Right cardiac atrium (tissue), 5 donors: ENCODE measurements around the gene LRRC8D. TPM values are rescaled to one million over a fixed set of nuclear protein-coding genes. Genes with fewer than 3 reads are reported as not detected.
A peak's percentile ranks its signal among the peaks of the same experiment; 100 is the strongest.
"Not testable (repeated sequence)": the region's sequence is repeated elsewhere in the genome, so short reads cannot be mapped to it uniquely, and the experiment has no call there.

Experiments used
- ATAC-seq, 2 donors: fragments of 200-7000 bp; cut with Tn5 transposase; one replicate each; pipeline versions ENCODE4 v1.8.0 to v1.9.1; 2020; ENCODE audit warnings: moderate library complexity in 2 of 2, mild to moderate bottlenecking in 1 of 2
- DNase-seq, 3 donors: peaks; one replicate each; pipeline ENCODE4 v3.0.0-alpha.2; 2020
- H3K27ac ChIP-seq: one replicate; pipeline ENCODE4 v1.5.1; 2013; ENCODE audit warnings: mild to moderate bottlenecking, low read length, control low read depth, moderate library complexity
- H3K27me3 ChIP-seq: one replicate; pipeline ENCODE4 v1.6.1; 2013; ENCODE audit not compliant: control insufficient read depth, insufficient read depth
- H3K4me1 ChIP-seq: one replicate; pipeline ENCODE4 v1.6.1; 2013; ENCODE audit warnings: low read length; ENCODE audit not compliant: control insufficient read depth, insufficient read depth
- H3K4me3 ChIP-seq: one replicate; pipeline ENCODE4 v1.5.1; 2013; ENCODE audit warnings: low read length, control low read depth
- H3K9me3 ChIP-seq: one replicate; pipeline ENCODE4 v1.6.1; 2013; ENCODE audit warnings: low read length; ENCODE audit not compliant: control insufficient read depth
- WGBS: extraction: QIAGEN DNeasy Blood & Tissue Kit; methylation state at CpG from one replicate; pipeline ENCODE4 v1.1.7; 2013; 5-methylcytosine and 5-hydroxymethylcytosine counted together
- intact Hi-C, 4 donors: fragments of 100-400 bp; cut with DNase I; formaldehyde crosslinking; loops; one replicate each; pipeline versions ENCODE4 v1.11.0 to v1.14.0; 2022 to 2023
- polyA plus RNA-seq: library from polyadenylated mRNA; stranded (reverse); fragments of 200-250 nt; gene quantifications from one replicate; pipeline ENCODE4 v1.2.3, GENCODE V29; 2013
- total RNA-seq, 4 donors: library from RNA; stranded (reverse); fragmentation: NEBNext Ultra II Directional; extraction: Animal tissue kit (Norgen Biotek cat#: 25700); gene quantifications; one replicate each; pipeline ENCODE4 v1.2.1, GENCODE V29; 2021
- donor health status: healthy with polysubstance abuse.
- donor health status: DM: no; HTN: yes; CAD: no.
- donor health status: DM: no; HTN: no; CAD: no.
- donor health status: DM: no; HTN: yes; CAD: no; lungs with severe emphysema.
- donor health status: DM: yes; HTN: yes; CAD: no.

The LRRC8D gene
- total and polyA plus RNA-seq, 5 donors: 3.6 to 8.2 (median 7.0) TPM

GRCh38 chr1:89973471-89974127 is 152.8 kb downstream of the LRRC8D start:
- 69% methylated on average over 8 of the region's 8 CpGs for WGBS

GRCh38 chr1:89974256-89974655 is 153.4 kb downstream of the LRRC8D start:
- no peak overlapping the region for H3K27ac ChIP-seq
- H3K4me1 ChIP-seq: no peaks in the 10 kb centered on the region
- intact Hi-C loops: no loop called here
- DNase-seq (no peak), ATAC-seq (no peak)
- H3K4me3 ChIP-seq: no peak overlapping the region
- no peaks in the 10 kb centered on the region for H3K27me3 ChIP-seq
- H3K9me3 ChIP-seq: no peaks in the 10 kb centered on the region
- WGBS: 97% methylated on average over 4 of the region's 4 CpGs

More at GRCh38 chr1:89973471-89974127, 152.8 kb downstream of the LRRC8D start:
- DNase-seq: no peak
- intact Hi-C loops: no loop called here
- Histone ChIP-seq H3K27me3 (no peaks in the 10 kb centered on the region), H3K9me3 (no peaks in the 10 kb centered on the region), H3K4me3 (no peak overlapping the region), H3K27ac (no peak overlapping the region), H3K4me1 (no peaks in the 10 kb centered on the region)
- peak in 1 of 2 donors; percentile 20 for ATAC-seq

GRCh38 chr1:89974696-89975470 is 154.1 kb downstream of the LRRC8D start:
- H3K4me3 ChIP-seq: no peak overlapping the region
- H3K4me1 ChIP-seq: no peaks in the 10 kb centered on the region
- ATAC-seq (peak; percentile 41 to 59), DNase-seq (peak in 1 of 3 donors; percentile 34)
- no peaks in the 10 kb centered on the region for H3K27me3 ChIP-seq
- intact Hi-C loops: no loop called here
- WGBS: 55% methylated on average over 4 of the region's 4 CpGs
- H3K27ac ChIP-seq: no peak overlapping the region
- no peaks in the 10 kb centered on the region for H3K9me3 ChIP-seq

GRCh38 chr1:89975540-89976125 is 154.8 kb downstream of the LRRC8D start:
- no peaks in the 10 kb centered on the region for H3K9me3 ChIP-seq
- intact Hi-C loops: no loop called here
- ATAC-seq: peak in 1 of 2 donors; percentile 34

GRCh38 chr1:89978755-89979154 is 157.9 kb downstream of the LRRC8D start:
- no peaks in the 10 kb centered on the region for H3K9me3 ChIP-seq
- H3K27me3 ChIP-seq: no peaks in the 10 kb centered on the region
- no peak overlapping the region for H3K4me3 ChIP-seq
- intact Hi-C loops: no loop called here
- H3K4me1 ChIP-seq: no peaks in the 10 kb centered on the region
- no peak for DNase-seq
- no peak for ATAC-seq
- no peak overlapping the region for H3K27ac ChIP-seq
- WGBS: 93% methylated on average over 1 of the region's 1 CpG

More at GRCh38 chr1:89975540-89976125, 154.8 kb downstream of the LRRC8D start:
- H3K4me3 ChIP-seq: no peak overlapping the region
- DNase-seq: no peak
- H3K27ac ChIP-seq: no peak overlapping the region
- no peaks in the 10 kb centered on the region for H3K4me1 ChIP-seq
- 42% methylated on average over 4 of the region's 4 CpGs for WGBS
- no peaks in the 10 kb centered on the region for H3K27me3 ChIP-seq

GRCh38 chr1:89980605-89981004 is 159.8 kb downstream of the LRRC8D start:
- Histone ChIP-seq H3K9me3 (no peaks in the 10 kb centered on the region), H3K4me1 (no peaks in the 10 kb centered on the region), H3K27ac (no peak overlapping the region), H3K4me3 (no peak overlapping the region), H3K27me3 (no peaks in the 10 kb centered on the region)
- 41% methylated on average over 4 of the region's 4 CpGs for WGBS
- DNase-seq: no peak
- intact Hi-C loops: loop anchor here in 1 of 4 donors (10.0 kb wide), 1 partner anchor 136 kb away; no protein-coding TSS in a partner anchor
- ATAC-seq: peak in 1 of 2 donors; percentile 54

- H3K4me3 ChIP-seq, H3K9me3 ChIP-seq, DNase-seq, H3K27ac ChIP-seq, H3K4me1 ChIP-seq, H3K27me3 ChIP-seq, ATAC-seq: not testable (repeated sequence)
- intact Hi-C loops: loop anchor here in 1 of 4 donors (10.0 kb wide), 1 partner anchor 138 kb away; no protein-coding TSS in a partner anchor
- WGBS: 84% methylated on average over 2 of the region's 2 CpGs
These were observed 162.0 kb downstream of the LRRC8D start for GRCh38 chr1:89982846-89983245.

- intact Hi-C loops: loop anchor here in 2 of 4 donors (5.0 to 10.0 kb wide), 2 partner anchors 140 to 177 kb away; no protein-coding TSS in a partner anchor
These were observed 163.8 kb downstream of the LRRC8D start for GRCh38 chr1:89984564-89985116.

GRCh38 chr1:89986020-89986419 is 165.2 kb downstream of the LRRC8D start:
- no peaks in the 10 kb centered on the region for H3K4me1 ChIP-seq
- H3K9me3 ChIP-seq: no peaks in the 10 kb centered on the region
- DNase-seq: no peak
- intact Hi-C loops: loop anchor here (2.0 to 10.0 kb wide), 4 partner anchors 141 to 181 kb away; no protein-coding TSS in a partner anchor
- H3K4me3 ChIP-seq: no peak overlapping the region
- no peak overlapping the region for H3K27ac ChIP-seq
- no peaks in the 10 kb centered on the region for H3K27me3 ChIP-seq
- no peak for ATAC-seq

More at GRCh38 chr1:89984564-89985116, 163.8 kb downstream of the LRRC8D start:
- DNase-seq: peak in 2 of 3 donors; percentile 34 to 50
- not testable (repeated sequence) for H3K9me3 ChIP-seq, H3K4me3 ChIP-seq, H3K27me3 ChIP-seq, H3K27ac ChIP-seq, ATAC-seq, H3K4me1 ChIP-seq
- 97% methylated on average over 33 of the region's 33 CpGs for WGBS
